HEK293 (cell line): ENCODE data around the gene MLH1.

Experiments used
- CTCF ChIA-PET: fragments of 350-600 bp; formaldehyde crosslinking; extraction: SDS; loops from one replicate; lab custom pipeline; 2021; ENCODE audit warnings: antibody characterized with exemption; lab: Yijun Ruan, JAX
- POLR2A ChIA-PET: fragments of 300-600 bp; formaldehyde crosslinking; extraction: SDS; loops from one replicate; lab custom pipeline; 2020; ENCODE audit warnings: antibody characterized with exemption, inconsistent platforms; lab: Yijun Ruan, JAX
- H3K27ac ChIP-seq: fragments of 200-500 bp; sonication (Bioruptor generic); 2 replicates; pipeline ENCODE4 v1.5.1; 2014; ENCODE audit warnings: low read depth, low read length, control low read depth, inconsistent platforms; ENCODE audit errors: extremely low read depth
- H3K36me3 ChIP-seq, 2 experiments: fragments of 200-500 bp in 1 of 2; sonication (Bioruptor generic) in 1 of 2; 1 replicate in 1 of 2; 2 replicates in 1 of 2; pipeline ENCODE4 v1.5.1; 2014 to 2017; ENCODE audit warnings: inconsistent platforms in 2 of 2, low read length in 2 of 2; ENCODE audit not compliant: control insufficient read depth in 2 of 2, insufficient read depth in 1 of 2
- H3K4me1 ChIP-seq: fragments of 200-500 bp; sonication (Bioruptor generic); 2 replicates; pipeline ENCODE4 v1.5.1; 2014; ENCODE audit warnings: mild to moderate bottlenecking, low read length, inconsistent platforms; ENCODE audit not compliant: control insufficient read depth, insufficient read depth
- H3K4me3 ChIP-seq: 2 replicates; pipeline ENCODE4 v1.5.1; 2011; ENCODE audit warnings: low read depth, mild to moderate bottlenecking, control low read depth, low read length, moderate library complexity
- H3K9me3 ChIP-seq: fragments of 200-500 bp; sonication (Bioruptor generic); 2 replicates; pipeline ENCODE4 v1.5.1; 2014; ENCODE audit warnings: low read depth, low read length, inconsistent platforms; ENCODE audit not compliant: control insufficient read depth, insufficient read depth
- AEBP2 ChIP-seq: fragments of 450-650 bp; formaldehyde crosslinking; IDR thresholded peaks from 2 replicates; pipeline ENCODE4 v1.5.1; 2016; ENCODE audit warnings: missing biosample characterization, missing genetic modification characterization, borderline replicate concordance
- BCL6B ChIP-seq: fragments of 450-650 bp; formaldehyde crosslinking; IDR thresholded peaks from 2 replicates; pipeline ENCODE4 v1.5.1; 2017; ENCODE audit warnings: missing biosample characterization, missing genetic modification characterization
- EGR2 ChIP-seq: fragments of 450-650 bp; formaldehyde crosslinking; IDR thresholded peaks from 2 replicates; pipeline ENCODE4 v1.5.1; 2016; ENCODE audit warnings: low read depth, missing biosample characterization, missing genetic modification characterization
- GLI2 ChIP-seq: fragments of 450-650 bp; formaldehyde crosslinking; IDR thresholded peaks from 2 replicates; pipeline ENCODE4; 2017; ENCODE audit warnings: missing biosample characterization, missing genetic modification characterization, low read depth, borderline replicate concordance
- HOXA7 ChIP-seq: sonication (generic); formaldehyde crosslinking; IDR thresholded peaks from 2 replicates; pipeline ENCODE4 v1.8.1; 2022; ENCODE audit warnings: missing genetic modification reagents, borderline replicate concordance
- SALL2 ChIP-seq: fragments of 450-650 bp; formaldehyde crosslinking; IDR thresholded peaks from 2 replicates; pipeline ENCODE4 v1.5.0; 2017; ENCODE audit warnings: missing biosample characterization, mild to moderate bottlenecking, missing genetic modification characterization, borderline replicate concordance
- YY2 ChIP-seq: fragments of 450-650 bp; formaldehyde crosslinking; IDR thresholded peaks from 2 replicates; pipeline ENCODE4 v1.5.1; 2016; ENCODE audit warnings: missing biosample characterization, missing genetic modification characterization
- ZBTB20 ChIP-seq: fragments of 450-650 bp; formaldehyde crosslinking; IDR thresholded peaks from 2 replicates; pipeline ENCODE4 v1.5.1; 2016; ENCODE audit warnings: missing biosample characterization, missing genetic modification characterization
- ZNF26 ChIP-seq: fragments of 450-650 bp; formaldehyde crosslinking; IDR thresholded peaks from 2 replicates; pipeline ENCODE4 v1.5.1; 2016; ENCODE audit warnings: missing biosample characterization, missing genetic modification characterization
- ZNF621 ChIP-seq: fragments of 450-650 bp; formaldehyde crosslinking; IDR thresholded peaks from 2 replicates; pipeline ENCODE4 v1.5.1; 2017; ENCODE audit warnings: missing biosample characterization, missing genetic modification characterization
- ZNF670 ChIP-seq: fragments of 450-650 bp; formaldehyde crosslinking; IDR thresholded peaks from 2 replicates; pipeline ENCODE4 v1.5.1; 2016; ENCODE audit warnings: missing biosample characterization, missing genetic modification characterization, low read depth
- ZNF830 ChIP-seq: fragments of 450-650 bp; IDR thresholded peaks from 2 replicates; pipeline ENCODE4 v1.5.0; 2018; ENCODE audit warnings: missing biosample characterization, missing genetic modification characterization, low read depth, mild to moderate bottlenecking, moderate library complexity
- ZSCAN5A ChIP-seq: fragments of 450-650 bp; formaldehyde crosslinking; IDR thresholded peaks from 2 replicates; pipeline ENCODE4 v1.5.1; 2016; ENCODE audit warnings: missing biosample characterization, missing genetic modification characterization
- TF ChIP-seq, protein P1 (sequence below): fragments of 450-650 bp; formaldehyde crosslinking; IDR thresholded peaks from 2 replicates; pipeline ENCODE4 v1.5.1; 2016; ENCODE audit warnings: missing biosample characterization, missing genetic modification characterization
- TF ChIP-seq, protein P2 (sequence below): fragments of 450-650 bp; formaldehyde crosslinking; IDR thresholded peaks from 2 replicates; pipeline ENCODE4 v1.5.1; 2016; ENCODE audit warnings: missing biosample characterization, missing genetic modification characterization
- TF ChIP-seq, protein P3 (sequence below): fragments of 450-650 bp; formaldehyde crosslinking; IDR thresholded peaks from 2 replicates; pipeline ENCODE4 v1.5.1; 2016; ENCODE audit warnings: missing biosample characterization, missing genetic modification characterization
- TF ChIP-seq, protein P4 (sequence below): fragments of 450-650 bp; formaldehyde crosslinking; IDR thresholded peaks from 2 replicates; pipeline ENCODE4 v1.5.1; 2017; ENCODE audit warnings: missing biosample characterization, missing genetic modification characterization

The MLH1 gene

GRCh38 chr3:37025561-37026335, 32.4 kb downstream of the MLH1 start (continued):
- TF ChIP-seq, protein P1, sequence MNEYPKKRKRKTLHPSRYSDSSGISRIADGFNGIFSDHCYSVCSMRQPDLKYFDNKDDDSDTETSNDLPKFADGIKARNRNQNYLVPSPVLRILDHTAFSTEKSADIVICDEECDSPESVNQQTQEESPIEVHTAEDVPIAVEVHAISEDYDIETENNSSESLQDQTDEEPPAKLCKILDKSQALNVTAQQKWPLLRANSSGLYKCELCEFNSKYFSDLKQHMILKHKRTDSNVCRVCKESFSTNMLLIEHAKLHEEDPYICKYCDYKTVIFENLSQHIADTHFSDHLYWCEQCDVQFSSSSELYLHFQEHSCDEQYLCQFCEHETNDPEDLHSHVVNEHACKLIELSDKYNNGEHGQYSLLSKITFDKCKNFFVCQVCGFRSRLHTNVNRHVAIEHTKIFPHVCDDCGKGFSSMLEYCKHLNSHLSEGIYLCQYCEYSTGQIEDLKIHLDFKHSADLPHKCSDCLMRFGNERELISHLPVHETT (tag by site-specific recombination) = no peak
- TF ChIP-seq ZBTB20 (tag by site-specific recombination) (no peak), YY2 (tag by site-specific recombination) (no peak)

GRCh38 chr3:37026851-37027250, 33.5 kb downstream of the MLH1 start:
- ChIA-PET POLR2A (no interaction called here), CTCF (no interaction called here)
- Histone ChIP-seq H3K27ac (no peak overlapping the region), H3K36me3 (peaks cover 4 to 94% of the 10 kb centered on the region in 2 experiments; a peak in 2 of 3 replicates), H3K4me3 (no peak overlapping the region), H3K4me1 (no peaks in the 10 kb centered on the region), H3K9me3 (no peaks in the 10 kb centered on the region)
- TF ChIP-seq EGR2 (no peak), ZNF830 (no peak), HOXA7 (CRISPR knock-in tag) (no peak), GLI2 (tag by site-specific recombination) (no peak), ZNF670 (tag by site-specific recombination) (no peak), ZSCAN5A (tag by site-specific recombination) (no peak), ZNF26 (tag by site-specific recombination) (no peak), BCL6B (tag by site-specific recombination) (no peak), SALL2 (tag by site-specific recombination) (no peak), ZNF621 (tag by site-specific recombination) (no peak), AEBP2 (tag by site-specific recombination) (no peak)
- TF ChIP-seq, protein P2, sequence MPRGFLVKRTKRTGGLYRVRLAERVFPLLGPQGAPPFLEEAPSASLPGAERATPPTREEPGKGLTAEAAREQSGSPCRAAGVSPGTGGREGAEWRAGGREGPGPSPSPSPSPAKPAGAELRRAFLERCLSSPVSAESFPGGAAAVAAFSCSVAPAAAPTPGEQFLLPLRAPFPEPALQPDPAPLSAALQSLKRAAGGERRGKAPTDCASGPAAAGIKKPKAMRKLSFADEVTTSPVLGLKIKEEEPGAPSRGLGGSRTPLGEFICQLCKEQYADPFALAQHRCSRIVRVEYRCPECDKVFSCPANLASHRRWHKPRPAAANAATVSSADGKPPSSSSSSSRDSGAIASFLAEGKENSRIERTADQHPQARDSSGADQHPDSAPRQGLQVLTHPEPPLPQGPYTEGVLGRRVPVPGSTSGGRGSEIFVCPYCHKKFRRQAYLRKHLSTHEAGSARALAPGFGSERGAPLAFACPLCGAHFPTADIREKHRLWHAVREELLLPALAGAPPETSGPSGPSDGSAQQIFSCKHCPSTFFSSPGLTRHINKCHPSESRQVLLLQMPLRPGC = no peak
- TF ChIP-seq, protein P3, sequence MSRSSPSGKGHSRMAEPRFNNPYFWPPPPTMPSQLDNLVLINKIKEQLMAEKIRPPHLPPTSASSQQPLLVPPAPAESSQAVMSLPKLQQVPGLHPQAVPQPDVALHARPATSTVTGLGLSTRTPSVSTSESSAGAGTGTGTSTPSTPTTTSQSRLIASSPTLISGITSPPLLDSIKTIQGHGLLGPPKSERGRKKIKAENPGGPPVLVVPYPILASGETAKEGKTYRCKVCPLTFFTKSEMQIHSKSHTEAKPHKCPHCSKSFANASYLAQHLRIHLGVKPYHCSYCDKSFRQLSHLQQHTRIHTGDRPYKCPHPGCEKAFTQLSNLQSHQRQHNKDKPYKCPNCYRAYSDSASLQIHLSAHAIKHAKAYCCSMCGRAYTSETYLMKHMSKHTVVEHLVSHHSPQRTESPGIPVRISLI (tag by site-specific recombination) = no peak
- TF ChIP-seq, protein P4, sequence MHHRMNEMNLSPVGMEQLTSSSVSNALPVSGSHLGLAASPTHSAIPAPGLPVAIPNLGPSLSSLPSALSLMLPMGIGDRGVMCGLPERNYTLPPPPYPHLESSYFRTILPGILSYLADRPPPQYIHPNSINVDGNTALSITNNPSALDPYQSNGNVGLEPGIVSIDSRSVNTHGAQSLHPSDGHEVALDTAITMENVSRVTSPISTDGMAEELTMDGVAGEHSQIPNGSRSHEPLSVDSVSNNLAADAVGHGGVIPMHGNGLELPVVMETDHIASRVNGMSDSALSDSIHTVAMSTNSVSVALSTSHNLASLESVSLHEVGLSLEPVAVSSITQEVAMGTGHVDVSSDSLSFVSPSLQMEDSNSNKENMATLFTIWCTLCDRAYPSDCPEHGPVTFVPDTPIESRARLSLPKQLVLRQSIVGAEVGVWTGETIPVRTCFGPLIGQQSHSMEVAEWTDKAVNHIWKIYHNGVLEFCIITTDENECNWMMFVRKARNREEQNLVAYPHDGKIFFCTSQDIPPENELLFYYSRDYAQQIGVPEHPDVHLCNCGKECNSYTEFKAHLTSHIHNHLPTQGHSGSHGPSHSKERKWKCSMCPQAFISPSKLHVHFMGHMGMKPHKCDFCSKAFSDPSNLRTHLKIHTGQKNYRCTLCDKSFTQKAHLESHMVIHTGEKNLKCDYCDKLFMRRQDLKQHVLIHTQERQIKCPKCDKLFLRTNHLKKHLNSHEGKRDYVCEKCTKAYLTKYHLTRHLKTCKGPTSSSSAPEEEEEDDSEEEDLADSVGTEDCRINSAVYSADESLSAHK = no peak
